Suprapubic skin (tissue), 4 donors: ENCODE data around the gene WDR77. TPM values are rescaled to one million over a fixed set of nuclear protein-coding genes. Genes with fewer than 3 reads are reported as not detected.

Experiments used
- DNase-seq, 2 donors: peaks; one replicate each; pipeline ENCODE4 v3.0.0-alpha.2; 2019; ENCODE audit warnings: low spot score in 2 of 2
- H3K27ac ChIP-seq: fragments of 200-600 bp; sonication (generic); one replicate; pipeline ENCODE4 v1.5.1; 2019
- H3K27me3 ChIP-seq: fragments of 200-600 bp; sonication (generic); one replicate; pipeline ENCODE4 v1.5.1; 2019
- H3K36me3 ChIP-seq: fragments of 200-600 bp; sonication (generic); one replicate; pipeline ENCODE4 v1.5.1; 2019
- H3K4me1 ChIP-seq: fragments of 200-600 bp; sonication (generic); one replicate; pipeline ENCODE4 v1.5.1; 2019
- H3K4me3 ChIP-seq: fragments of 200-600 bp; sonication (generic); one replicate; pipeline ENCODE4 v1.5.1; 2019; ENCODE audit warnings: mild to moderate bottlenecking
- H3K9me3 ChIP-seq: fragments of 200-600 bp; sonication (generic); one replicate; pipeline ENCODE4 v1.5.1; 2019
- EP300 ChIP-seq: sonication (generic); formaldehyde crosslinking; IDR thresholded peaks from one replicate; pipeline ENCODE4 v1.6.1; 2017; ENCODE audit warnings: antibody characterized with exemption
- POLR2A ChIP-seq, 2 donors: fragments of 450-650 bp; IDR thresholded peaks; one replicate each; pipeline ENCODE4 v1.6.1; 2017; ENCODE audit warnings: antibody characterized with exemption in 2 of 2, mild to moderate bottlenecking in 2 of 2, moderate library complexity in 2 of 2
- POLR2AphosphoS5 ChIP-seq, 3 donors: sonication (generic); formaldehyde crosslinking; IDR thresholded peaks; one replicate each; pipeline ENCODE4 v1.6.1; 2017; ENCODE audit warnings: antibody characterized with exemption in 3 of 3
- WGBS: methylation state at CpG from one replicate; pipeline ENCODE4 v1.1.5; 2018; 5-methylcytosine and 5-hydroxymethylcytosine counted together
- total RNA-seq, 4 donors: library from RNA; depleted of rRNA; stranded (reverse); fragments of >200 nt; gene quantifications; one replicate each; pipeline ENCODE4 v1.1.0, GENCODE V29; 2016
- TF ChIP-seq, protein P1 (sequence below), 2 donors: fragments of 200-600 bp in 1 of 2; fragments of 450-650 bp in 1 of 2; sonication (generic) in 1 of 2; IDR thresholded peaks; one replicate each; pipeline ENCODE4 v1.5.1; 2016 to 2019; ENCODE audit warnings: antibody characterized with exemption in 2 of 2, mild to moderate bottlenecking in 1 of 2, moderate library complexity in 1 of 2

WDR77 gene
- total RNA-seq, 4 donors from 2014 or later: 22.8 to 34.7 (median 33.4) TPM

DNA sequence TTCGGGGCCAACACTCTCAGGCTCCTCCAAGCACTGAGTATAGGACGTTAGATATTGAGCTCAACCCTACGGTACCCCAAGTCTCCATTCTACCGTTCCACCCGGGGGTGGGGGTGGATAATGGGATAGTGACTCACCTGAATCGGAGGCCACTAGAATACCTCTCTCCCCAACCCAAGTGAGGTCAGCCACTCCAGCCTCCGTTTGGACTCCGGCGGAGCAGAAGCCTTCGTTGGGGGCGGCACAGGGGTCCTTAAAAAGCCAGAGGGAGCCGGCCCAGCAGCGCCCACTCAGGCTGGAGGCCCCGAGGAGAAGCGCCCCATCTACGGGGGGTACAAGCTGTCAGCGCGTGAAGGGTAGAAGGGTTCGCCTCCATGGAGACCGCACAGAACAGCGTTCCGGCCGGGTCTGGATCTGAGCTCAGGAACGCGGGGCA lies 556 bp downstream of the WDR77 start:
- Histone ChIP-seq H3K4me3 (peak overlapping the region; percentile 70), H3K27me3 (no peaks in the 10 kb centered on the region), H3K27ac (peak overlapping the region; percentile 80), H3K36me3 (peaks cover 15% of the 10 kb centered on the region), H3K4me1 (peaks cover 42% of the 10 kb centered on the region), H3K9me3 (no peaks in the 10 kb centered on the region)
- DNase-seq: no peak
- TF ChIP-seq EP300 (no peak), POLR2AphosphoS5 (IDR thresholded peaks at IDR 0.05) (no peak), POLR2A (IDR thresholded peaks at IDR 0.05) (no peak)
- TF ChIP-seq, protein P1, sequence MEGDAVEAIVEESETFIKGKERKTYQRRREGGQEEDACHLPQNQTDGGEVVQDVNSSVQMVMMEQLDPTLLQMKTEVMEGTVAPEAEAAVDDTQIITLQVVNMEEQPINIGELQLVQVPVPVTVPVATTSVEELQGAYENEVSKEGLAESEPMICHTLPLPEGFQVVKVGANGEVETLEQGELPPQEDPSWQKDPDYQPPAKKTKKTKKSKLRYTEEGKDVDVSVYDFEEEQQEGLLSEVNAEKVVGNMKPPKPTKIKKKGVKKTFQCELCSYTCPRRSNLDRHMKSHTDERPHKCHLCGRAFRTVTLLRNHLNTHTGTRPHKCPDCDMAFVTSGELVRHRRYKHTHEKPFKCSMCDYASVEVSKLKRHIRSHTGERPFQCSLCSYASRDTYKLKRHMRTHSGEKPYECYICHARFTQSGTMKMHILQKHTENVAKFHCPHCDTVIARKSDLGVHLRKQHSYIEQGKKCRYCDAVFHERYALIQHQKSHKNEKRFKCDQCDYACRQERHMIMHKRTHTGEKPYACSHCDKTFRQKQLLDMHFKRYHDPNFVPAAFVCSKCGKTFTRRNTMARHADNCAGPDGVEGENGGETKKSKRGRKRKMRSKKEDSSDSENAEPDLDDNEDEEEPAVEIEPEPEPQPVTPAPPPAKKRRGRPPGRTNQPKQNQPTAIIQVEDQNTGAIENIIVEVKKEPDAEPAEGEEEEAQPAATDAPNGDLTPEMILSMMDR (IDR thresholded peaks at IDR 0.05): no peak
- WGBS: 2% methylated on average over 7 of the region's 25 CpGs

DNA sequence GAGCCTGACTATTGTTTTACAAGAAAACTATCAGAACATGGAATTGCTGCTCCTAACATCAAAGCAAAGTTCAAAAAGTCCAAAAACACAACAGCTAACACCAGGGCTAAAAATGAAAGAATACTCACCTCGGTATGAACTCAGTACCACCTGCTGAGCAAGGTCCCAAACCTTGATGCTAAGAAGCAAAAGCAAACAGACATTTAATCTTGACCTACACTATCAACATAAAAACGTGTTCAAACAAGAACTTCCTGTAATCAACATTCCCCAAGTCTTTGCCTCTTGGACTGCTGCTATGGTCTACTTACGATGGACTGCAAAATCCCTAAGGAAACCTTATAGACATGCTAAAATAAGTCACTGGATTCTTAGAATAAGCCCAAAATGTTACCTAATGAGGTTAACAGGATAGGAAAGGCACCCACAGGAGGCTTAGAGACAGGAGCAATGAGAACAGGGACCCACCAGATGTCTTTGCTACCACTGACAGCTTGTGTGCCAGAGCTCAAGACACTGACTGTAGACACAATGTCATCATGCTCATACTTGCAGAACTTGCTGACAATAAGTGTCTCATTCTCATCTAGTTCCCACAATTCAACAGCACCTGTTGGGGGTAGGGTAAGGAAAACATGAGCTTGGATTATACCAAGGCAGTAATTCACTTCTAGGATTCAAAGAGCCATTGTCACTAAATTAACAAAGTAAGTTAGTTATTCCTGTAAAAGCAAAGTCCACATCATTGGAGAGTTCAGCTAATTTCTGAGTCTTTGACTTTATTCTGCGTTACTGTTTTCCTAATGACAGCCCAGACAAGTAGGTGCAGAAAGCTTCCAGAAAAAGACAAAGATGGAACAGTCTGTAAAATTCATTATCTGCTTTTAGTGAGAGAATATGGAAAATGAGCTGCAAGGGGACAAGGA lies 1.8 kb downstream of the WDR77 start:
- 61% methylated on average over 4 of the region's 4 CpGs for WGBS
- Histone ChIP-seq H3K36me3 (peaks cover 24% of the 10 kb centered on the region), H3K27ac (no peak overlapping the region), H3K4me1 (peaks cover 40% of the 10 kb centered on the region), H3K9me3 (no peaks in the 10 kb centered on the region), H3K27me3 (no peaks in the 10 kb centered on the region), H3K4me3 (peak overlapping the region; percentile 70)
- no peak for DNase-seq
- TF ChIP-seq, protein P1 (IDR thresholded peaks at IDR 0.05): no peak
- TF ChIP-seq POLR2AphosphoS5 (IDR thresholded peaks at IDR 0.05) (no peak), EP300 (no peak), POLR2A (IDR thresholded peaks at IDR 0.05) (no peak)

DNA sequence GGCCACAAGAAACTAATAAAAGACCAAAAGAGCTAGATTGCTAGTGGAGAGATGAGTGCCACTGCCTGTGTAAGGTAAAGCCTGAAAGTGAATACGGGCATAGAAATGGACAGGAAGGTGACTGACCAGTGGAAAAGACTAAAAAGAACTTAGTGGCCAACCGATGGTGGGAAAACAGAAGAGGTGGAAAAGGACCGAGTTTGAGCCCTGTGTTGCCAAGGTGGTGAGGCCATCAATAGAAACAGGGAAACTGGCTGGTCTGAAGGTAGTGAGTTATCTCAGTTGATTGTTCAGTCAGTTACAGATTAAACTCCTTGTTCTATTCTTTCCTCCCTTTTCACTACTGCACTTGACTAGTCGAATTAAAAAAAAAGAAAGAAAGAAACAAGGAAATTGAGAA lies 2.5 kb downstream of the WDR77 start:
- 91% methylated on average over 4 of the region's 4 CpGs for whole genome bisulfite sequencing
- peaks cover 33% of the 10 kb centered on the region for H3K4me1 ChIP-seq
- DNase-seq: no peak
- no peak overlapping the region for H3K27ac ChIP-seq
- H3K4me3 ChIP-seq: no peak overlapping the region
- H3K36me3 ChIP-seq: peaks cover 31% of the 10 kb centered on the region
- no peaks in the 10 kb centered on the region for H3K9me3 ChIP-seq
- H3K27me3 ChIP-seq: no peaks in the 10 kb centered on the region
- no peak for TF ChIP-seq EP300
- no peak for TF ChIP-seq POLR2AphosphoS5 (IDR thresholded peaks at IDR 0.05)
- TF ChIP-seq, protein P1 (IDR thresholded peaks at IDR 0.05): no peak
- no peak for TF ChIP-seq POLR2A (IDR thresholded peaks at IDR 0.05)

DNA sequence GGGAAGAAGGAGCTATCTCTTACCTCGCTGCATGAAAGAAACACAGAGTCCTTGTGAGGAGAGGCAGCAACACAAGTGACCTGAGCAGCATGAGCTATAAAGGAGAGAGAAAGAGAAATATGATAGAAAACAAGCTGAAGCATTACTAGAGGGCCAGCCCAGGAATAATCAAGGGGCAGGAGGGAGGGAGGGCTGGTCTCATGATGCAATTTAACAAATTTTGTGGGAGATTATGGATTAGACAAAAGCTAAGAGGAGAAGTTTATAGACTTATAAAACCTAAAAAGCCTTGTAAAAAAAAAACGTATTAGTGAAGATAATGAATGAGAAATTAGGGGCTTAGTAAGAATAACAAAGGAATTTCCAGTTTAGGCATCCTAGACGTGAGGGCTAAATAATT lies 5.0 kb downstream of the WDR77 start:
- no peak for DNase-seq
- H3K4me3 ChIP-seq: no peak overlapping the region
- no peak overlapping the region for H3K27ac ChIP-seq
- H3K9me3 ChIP-seq: no peaks in the 10 kb centered on the region
- TF ChIP-seq, protein P1 (IDR thresholded peaks at IDR 0.05): no peak
- no peak for TF ChIP-seq EP300
- TF ChIP-seq POLR2AphosphoS5 (IDR thresholded peaks at IDR 0.05): no peak
- no peak for TF ChIP-seq POLR2A (IDR thresholded peaks at IDR 0.05)
- H3K27me3 ChIP-seq: no peaks in the 10 kb centered on the region
- peaks cover 54% of the 10 kb centered on the region for H3K36me3 ChIP-seq
- 75% methylated on average over 3 of the region's 3 CpGs for WGBS
- peaks cover 18% of the 10 kb centered on the region for H3K4me1 ChIP-seq

DNA sequence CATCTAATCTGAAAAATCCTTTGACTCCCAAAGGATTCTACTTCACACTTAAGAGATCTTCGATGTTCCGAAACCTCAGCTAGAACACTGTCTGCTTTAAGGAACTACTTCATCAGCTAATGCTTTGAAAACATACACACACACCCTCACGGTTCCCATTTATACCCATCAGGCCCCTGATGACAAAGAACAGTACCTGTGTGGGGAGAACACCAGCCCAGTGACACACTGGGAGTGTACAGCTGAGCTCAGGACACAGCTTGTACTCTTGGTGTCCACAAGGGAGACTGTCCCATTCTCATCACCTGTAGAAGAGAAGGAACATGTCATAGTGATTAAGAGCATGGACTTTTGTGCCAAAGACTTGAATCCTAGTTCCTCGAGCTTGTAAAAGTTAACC lies 6.6 kb downstream of the WDR77 start:
- H3K4me1 ChIP-seq: peaks cover 8% of the 10 kb centered on the region
- no peak for DNase-seq
- 85% methylated on average over 4 of the region's 4 CpGs for WGBS
- TF ChIP-seq EP300 (no peak), POLR2A (IDR thresholded peaks at IDR 0.05) (no peak), POLR2AphosphoS5 (IDR thresholded peaks at IDR 0.05) (no peak)
- TF ChIP-seq, protein P1 (IDR thresholded peaks at IDR 0.05): no peak
- H3K9me3 ChIP-seq: no peaks in the 10 kb centered on the region
- no peak overlapping the region for H3K27ac ChIP-seq
- H3K4me3 ChIP-seq: no peak overlapping the region
- H3K27me3 ChIP-seq: no peaks in the 10 kb centered on the region
- peaks cover 67% of the 10 kb centered on the region for H3K36me3 ChIP-seq
